GM23338 (cell line): Measurements from ENCODE around the gene FOXC2. TPM values are rescaled to one million over a fixed set of nuclear protein-coding genes. Genes with fewer than 3 reads are reported as not detected.

Experiments
- ATAC-seq: fragments of 200-7000 bp; cut with Tn5 transposase; 3 replicates; pipeline ENCODE4 v1.9.1; 2020
- DNase-seq: peaks from one replicate; pipeline ENCODE4 v3.0.0-alpha.2; 2015; ENCODE audit warnings: low spot score
- H2AFZ ChIP-seq: fragments of 200-600 bp; sonication (generic); 2 replicates; pipeline ENCODE4 v1.8.0; 2016; ENCODE audit warnings: antibody characterized with exemption, mild to moderate bottlenecking, moderate library complexity
- H3F3A ChIP-seq: fragments of 200-600 bp; sonication (generic); replicated peaks from 2 replicates; pipeline ENCODE4 v1.8.0; 2017; ENCODE audit warnings: antibody characterized with exemption, mixed run types, low read depth
- H3K27ac ChIP-seq: fragments of 200-600 bp; sonication (generic); 2 replicates; pipeline ENCODE4 v1.6.1; 2016; ENCODE audit warnings: low read depth
- H3K27me3 ChIP-seq: fragments of 200-600 bp; sonication (generic); 2 replicates; pipeline ENCODE4 v1.8.0; 2016; ENCODE audit warnings: mild to moderate bottlenecking, mixed run types, moderate library complexity; ENCODE audit not compliant: insufficient read depth
- H3K36me3 ChIP-seq: fragments of 200-600 bp; sonication (generic); 2 replicates; pipeline ENCODE4 v1.8.0; 2016; ENCODE audit warnings: mild to moderate bottlenecking; ENCODE audit not compliant: insufficient read depth
- H3K4me1 ChIP-seq: fragments of 200-600 bp; sonication (generic); 2 replicates; pipeline ENCODE4 v1.8.0; 2016; ENCODE audit warnings: mild to moderate bottlenecking, moderate library complexity; ENCODE audit not compliant: insufficient read depth
- H3K4me2 ChIP-seq: fragments of 200-600 bp; sonication (generic); 2 replicates; pipeline ENCODE4 v1.7.1; 2017; ENCODE audit warnings: mixed run types
- H3K4me3 ChIP-seq: fragments of 200-600 bp; sonication (generic); 2 replicates; pipeline ENCODE4 v1.6.1; 2016; ENCODE audit warnings: mixed run types
- H3K79me2 ChIP-seq: fragments of 200-600 bp; sonication (generic); replicated peaks from 2 replicates; pipeline ENCODE4 v1.8.0; 2017; ENCODE audit warnings: mild to moderate bottlenecking; ENCODE audit not compliant: insufficient read depth
- H3K9me2 ChIP-seq: fragments of 200-600 bp; sonication (generic); 2 replicates; pipeline ENCODE4 v1.8.0; 2017; ENCODE audit not compliant: insufficient read depth
- H4K20me1 ChIP-seq: fragments of 200-600 bp; sonication (generic); replicated peaks from 2 replicates; pipeline ENCODE4 v1.8.0; 2017; ENCODE audit warnings: mild to moderate bottlenecking; ENCODE audit not compliant: insufficient read depth
- H3K27ac Mint-ChIP-seq: 2 replicates; pipeline ENCODE4 v1.8.0; 2020; ENCODE audit warnings: inconsistent platforms, mild to moderate bottlenecking, moderate library complexity, mixed read lengths
- H3K27me3 Mint-ChIP-seq: 3 replicates; pipeline ENCODE4 v1.8.0; 2022; ENCODE audit warnings: low read depth, mild to moderate bottlenecking, moderate library complexity, mixed read lengths, inconsistent platforms; ENCODE audit not compliant: insufficient read depth, poor library complexity
- H3K36me3 Mint-ChIP-seq: 3 replicates; pipeline ENCODE4 v1.8.0; 2021; ENCODE audit warnings: low read depth, mild to moderate bottlenecking, inconsistent platforms, moderate library complexity, mixed read lengths
- H3K4me1 Mint-ChIP-seq: 3 replicates; pipeline ENCODE4 v1.8.0; 2020; ENCODE audit warnings: mild to moderate bottlenecking, inconsistent platforms, mixed read lengths
- H3K4me3 Mint-ChIP-seq: 3 replicates; pipeline ENCODE4 v1.8.0; 2021; ENCODE audit warnings: moderate library complexity, mild to moderate bottlenecking, inconsistent platforms, mixed read lengths
- H3K9me3 Mint-ChIP-seq: 3 replicates; pipeline ENCODE4 v1.8.0; 2020; ENCODE audit warnings: moderate library complexity, mild to moderate bottlenecking, inconsistent platforms, mixed read lengths
- CREB1 ChIP-seq: fragments of 250-450 bp; sonication (Bioruptor Pico); IDR thresholded peaks from 2 replicates; pipeline ENCODE4 v1.5.0; 2020; ENCODE audit warnings: low read depth, mild to moderate bottlenecking, moderate library complexity
- EZH2 ChIP-seq: fragments of 200-600 bp; sonication (generic); IDR thresholded peaks from one replicate; pipeline ENCODE4 v1.8.0; 2017; ENCODE audit warnings: antibody characterized with exemption, mild to moderate bottlenecking, low read depth; ENCODE audit not compliant: unreplicated experiment
- JUNB ChIP-seq: IDR thresholded peaks from one replicate; pipeline ENCODE4 v1.6.1; 2016; ENCODE audit warnings: antibody characterized with exemption; ENCODE audit not compliant: unreplicated experiment
- POLR2AphosphoS5 ChIP-seq: IDR thresholded peaks from 2 replicates; pipeline ENCODE4 v1.6.1; 2016; ENCODE audit warnings: antibody characterized with exemption, low read depth
- STAT1 ChIP-seq: IDR thresholded peaks from one replicate; pipeline ENCODE4 v1.6.1; 2016; ENCODE audit warnings: antibody characterized with exemption; ENCODE audit not compliant: unreplicated experiment
- ZNF114 ChIP-seq: fragments of 250-450 bp; sonication (Bioruptor Pico); IDR thresholded peaks from 2 replicates; pipeline ENCODE4 v1.5.0; 2020; ENCODE audit warnings: mild to moderate bottlenecking, moderate library complexity
- ZNF331 ChIP-seq: fragments of 250-450 bp; sonication (Bioruptor Pico); IDR thresholded peaks from 2 replicates; pipeline ENCODE4 v1.5.0; 2020; ENCODE audit warnings: low read depth, mild to moderate bottlenecking, moderate library complexity
- polyA plus RNA-seq: library from polyadenylated mRNA; unstranded; fragments of >200 nt; fragmentation: Nextera tagmentation; extraction: Ambion mirVana; gene quantifications from 2 replicates; pipeline ENCODE4 v1.2.1, GENCODE V29; 2016
- total RNA-seq: library from RNA; depleted of rRNA; stranded (reverse); fragments of >200 nt; shearing (Covaris generic); gene quantifications from 2 replicates; pipeline ENCODE4 v1.2.3, GENCODE V29; 2014
- TF ChIP-seq, protein P1 (sequence below), 2 experiments: fragments of 200-600 bp in 1 of 2; sonication (generic) in 1 of 2; conservative IDR thresholded peaks; 2 replicates each; pipeline versions ENCODE4 v1.5.1 to v1.6.1; 2016 to 2017; ENCODE audit warnings: antibody characterized with exemption in 2 of 2, low read depth in 2 of 2, mild to moderate bottlenecking in 2 of 2, moderate library complexity in 1 of 2
- TF ChIP-seq, protein P2 (sequence below): IDR thresholded peaks from one replicate; pipeline ENCODE4 v1.6.1; 2018; ENCODE audit warnings: antibody characterized with exemption; ENCODE audit not compliant: unreplicated experiment

The FOXC2 gene
- total and polyA plus RNA-seq, 2 experiments from 2014 or later, result 0.16 TPM; not detected in 1

DNA sequence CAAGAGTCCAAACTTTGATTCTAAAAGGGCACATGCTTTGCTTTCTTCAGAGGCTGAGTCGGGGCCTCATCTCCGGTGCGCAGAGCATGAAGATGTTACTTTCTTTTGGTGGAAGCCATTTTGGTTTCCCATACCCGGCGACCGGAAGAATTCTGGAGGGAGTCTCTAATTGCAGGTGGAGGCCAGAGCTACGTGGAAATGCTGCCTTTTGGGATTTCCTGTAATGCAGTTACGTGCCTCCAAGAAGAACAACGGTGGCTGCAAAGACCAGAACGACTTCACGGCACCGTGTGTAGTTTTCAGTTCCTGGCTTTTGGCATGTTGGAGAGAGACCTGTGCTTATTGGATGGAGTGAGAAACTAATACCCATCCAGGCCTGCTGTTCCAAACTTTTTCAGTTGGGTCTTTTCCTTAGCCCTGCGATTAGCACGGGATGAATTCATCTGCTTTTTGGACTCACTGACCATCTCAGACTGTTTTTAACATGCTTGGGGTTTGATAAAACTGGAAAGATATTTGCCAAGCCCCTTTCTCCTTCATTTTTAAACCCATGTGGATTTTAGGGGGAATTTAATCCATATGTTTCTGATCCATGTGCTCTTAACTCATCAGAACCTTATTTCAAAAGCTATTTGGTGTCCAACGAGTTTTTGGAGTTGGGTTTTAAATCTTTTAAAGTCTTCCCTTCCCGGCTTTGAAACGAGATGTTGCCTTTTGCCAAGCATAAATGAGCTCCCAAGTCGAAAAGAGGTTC is 30.7 kb downstream of the FOXC2 start (continued):
- TF ChIP-seq, protein P1, sequence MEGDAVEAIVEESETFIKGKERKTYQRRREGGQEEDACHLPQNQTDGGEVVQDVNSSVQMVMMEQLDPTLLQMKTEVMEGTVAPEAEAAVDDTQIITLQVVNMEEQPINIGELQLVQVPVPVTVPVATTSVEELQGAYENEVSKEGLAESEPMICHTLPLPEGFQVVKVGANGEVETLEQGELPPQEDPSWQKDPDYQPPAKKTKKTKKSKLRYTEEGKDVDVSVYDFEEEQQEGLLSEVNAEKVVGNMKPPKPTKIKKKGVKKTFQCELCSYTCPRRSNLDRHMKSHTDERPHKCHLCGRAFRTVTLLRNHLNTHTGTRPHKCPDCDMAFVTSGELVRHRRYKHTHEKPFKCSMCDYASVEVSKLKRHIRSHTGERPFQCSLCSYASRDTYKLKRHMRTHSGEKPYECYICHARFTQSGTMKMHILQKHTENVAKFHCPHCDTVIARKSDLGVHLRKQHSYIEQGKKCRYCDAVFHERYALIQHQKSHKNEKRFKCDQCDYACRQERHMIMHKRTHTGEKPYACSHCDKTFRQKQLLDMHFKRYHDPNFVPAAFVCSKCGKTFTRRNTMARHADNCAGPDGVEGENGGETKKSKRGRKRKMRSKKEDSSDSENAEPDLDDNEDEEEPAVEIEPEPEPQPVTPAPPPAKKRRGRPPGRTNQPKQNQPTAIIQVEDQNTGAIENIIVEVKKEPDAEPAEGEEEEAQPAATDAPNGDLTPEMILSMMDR (conservative IDR thresholded peaks at IDR 0.05; ENCODE audit: low read depth in 2 of 2), result no peak
- TF ChIP-seq CREB1 (CRISPR knock-in tag) (no peak), POLR2AphosphoS5 (no peak), JUNB (no peak), STAT1 (no peak), EZH2 (no peak), ZNF114 (CRISPR knock-in tag) (no peak), ZNF331 (no peak)
- TF ChIP-seq, protein P2, sequence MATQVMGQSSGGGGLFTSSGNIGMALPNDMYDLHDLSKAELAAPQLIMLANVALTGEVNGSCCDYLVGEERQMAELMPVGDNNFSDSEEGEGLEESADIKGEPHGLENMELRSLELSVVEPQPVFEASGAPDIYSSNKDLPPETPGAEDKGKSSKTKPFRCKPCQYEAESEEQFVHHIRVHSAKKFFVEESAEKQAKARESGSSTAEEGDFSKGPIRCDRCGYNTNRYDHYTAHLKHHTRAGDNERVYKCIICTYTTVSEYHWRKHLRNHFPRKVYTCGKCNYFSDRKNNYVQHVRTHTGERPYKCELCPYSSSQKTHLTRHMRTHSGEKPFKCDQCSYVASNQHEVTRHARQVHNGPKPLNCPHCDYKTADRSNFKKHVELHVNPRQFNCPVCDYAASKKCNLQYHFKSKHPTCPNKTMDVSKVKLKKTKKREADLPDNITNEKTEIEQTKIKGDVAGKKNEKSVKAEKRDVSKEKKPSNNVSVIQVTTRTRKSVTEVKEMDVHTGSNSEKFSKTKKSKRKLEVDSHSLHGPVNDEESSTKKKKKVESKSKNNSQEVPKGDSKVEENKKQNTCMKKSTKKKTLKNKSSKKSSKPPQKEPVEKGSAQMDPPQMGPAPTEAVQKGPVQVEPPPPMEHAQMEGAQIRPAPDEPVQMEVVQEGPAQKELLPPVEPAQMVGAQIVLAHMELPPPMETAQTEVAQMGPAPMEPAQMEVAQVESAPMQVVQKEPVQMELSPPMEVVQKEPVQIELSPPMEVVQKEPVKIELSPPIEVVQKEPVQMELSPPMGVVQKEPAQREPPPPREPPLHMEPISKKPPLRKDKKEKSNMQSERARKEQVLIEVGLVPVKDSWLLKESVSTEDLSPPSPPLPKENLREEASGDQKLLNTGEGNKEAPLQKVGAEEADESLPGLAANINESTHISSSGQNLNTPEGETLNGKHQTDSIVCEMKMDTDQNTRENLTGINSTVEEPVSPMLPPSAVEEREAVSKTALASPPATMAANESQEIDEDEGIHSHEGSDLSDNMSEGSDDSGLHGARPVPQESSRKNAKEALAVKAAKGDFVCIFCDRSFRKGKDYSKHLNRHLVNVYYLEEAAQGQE, result no peak

DNA sequence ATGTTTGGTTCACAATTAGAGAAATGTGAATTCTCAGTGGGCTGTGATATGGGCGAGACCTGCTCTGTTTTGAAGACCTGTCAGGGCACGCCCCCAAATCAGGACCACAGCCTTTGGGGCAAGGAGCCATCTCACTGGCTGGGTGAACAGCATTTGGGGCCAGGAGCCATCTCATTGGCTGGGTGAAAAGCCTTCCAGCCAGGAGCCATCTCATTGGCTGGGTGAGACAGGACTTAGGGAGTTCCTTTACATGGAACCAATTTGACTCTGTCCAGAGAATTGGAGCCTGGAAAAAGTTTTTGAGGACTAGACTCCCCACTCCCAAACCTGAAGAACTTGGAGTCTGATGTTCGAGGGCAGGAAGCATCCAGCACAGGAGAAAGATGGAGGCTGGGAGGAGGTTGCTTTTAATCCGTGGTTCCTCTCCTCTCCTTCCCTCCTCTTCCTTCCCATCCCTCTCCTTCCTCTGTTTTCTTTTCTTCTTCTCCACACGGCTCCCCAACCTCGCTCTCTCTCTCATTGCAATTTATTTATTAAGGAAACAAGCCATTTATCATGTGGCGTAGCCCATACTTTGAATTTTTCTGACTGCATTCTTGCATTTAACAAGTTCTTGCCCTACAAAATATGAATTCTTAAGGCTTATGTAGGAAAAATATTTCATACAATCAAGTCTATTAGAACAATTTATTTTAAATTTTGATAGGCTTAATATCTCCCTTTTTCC is 31.4 kb downstream of the FOXC2 start:
- no peak for ATAC-seq
- TF ChIP-seq POLR2AphosphoS5, result no peak
- TF ChIP-seq, protein P2, result no peak
- no peak for TF ChIP-seq STAT1

More for the DNA sequence above, 31.4 kb downstream of the FOXC2 start:
- Mint-ChIP-seq H3K27ac (no peak overlapping the region), H3K4me1 (peaks cover 11% of the 10 kb centered on the region), H3K4me3 (no peak overlapping the region), H3K9me3 (no peaks in the 10 kb centered on the region; the same call in 1 of the 3 replicates), H3K27me3 (peaks cover 2% of the 10 kb centered on the region), H3K36me3 (no peaks in the 10 kb centered on the region)
- Histone ChIP-seq H3K79me2 (no peaks in the 10 kb centered on the region), H3K4me2 (no peak overlapping the region), H3K9me2 (no peaks in the 10 kb centered on the region; the same call in 1 of the 2 replicates), H3K36me3 (no peaks in the 10 kb centered on the region), H3K27ac (no peak overlapping the region), H4K20me1 (no peaks in the 10 kb centered on the region), H3K4me1 (no peaks in the 10 kb centered on the region), H3K27me3 (no peaks in the 10 kb centered on the region), H3K4me3 (no peak overlapping the region), H2AFZ (0 out of 2 replicates have a peak overlapping the region, but pooled peaks have one; percentile 28), H3F3A (no peaks in the 10 kb centered on the region)
- no peak for DNase-seq
